GM19099 (cell line): ENCODE measurements around the gene SMURF2.

ENCODE experiments used
- POLR2A ChIP-seq: IDR thresholded peaks from 3 replicates; pipeline ENCODE4 v1.6.1; 2011; ENCODE audit warnings: low read depth; ENCODE audit not compliant: insufficient read length; ENCODE audit errors: extremely low read depth

The SMURF2 gene

DNA sequence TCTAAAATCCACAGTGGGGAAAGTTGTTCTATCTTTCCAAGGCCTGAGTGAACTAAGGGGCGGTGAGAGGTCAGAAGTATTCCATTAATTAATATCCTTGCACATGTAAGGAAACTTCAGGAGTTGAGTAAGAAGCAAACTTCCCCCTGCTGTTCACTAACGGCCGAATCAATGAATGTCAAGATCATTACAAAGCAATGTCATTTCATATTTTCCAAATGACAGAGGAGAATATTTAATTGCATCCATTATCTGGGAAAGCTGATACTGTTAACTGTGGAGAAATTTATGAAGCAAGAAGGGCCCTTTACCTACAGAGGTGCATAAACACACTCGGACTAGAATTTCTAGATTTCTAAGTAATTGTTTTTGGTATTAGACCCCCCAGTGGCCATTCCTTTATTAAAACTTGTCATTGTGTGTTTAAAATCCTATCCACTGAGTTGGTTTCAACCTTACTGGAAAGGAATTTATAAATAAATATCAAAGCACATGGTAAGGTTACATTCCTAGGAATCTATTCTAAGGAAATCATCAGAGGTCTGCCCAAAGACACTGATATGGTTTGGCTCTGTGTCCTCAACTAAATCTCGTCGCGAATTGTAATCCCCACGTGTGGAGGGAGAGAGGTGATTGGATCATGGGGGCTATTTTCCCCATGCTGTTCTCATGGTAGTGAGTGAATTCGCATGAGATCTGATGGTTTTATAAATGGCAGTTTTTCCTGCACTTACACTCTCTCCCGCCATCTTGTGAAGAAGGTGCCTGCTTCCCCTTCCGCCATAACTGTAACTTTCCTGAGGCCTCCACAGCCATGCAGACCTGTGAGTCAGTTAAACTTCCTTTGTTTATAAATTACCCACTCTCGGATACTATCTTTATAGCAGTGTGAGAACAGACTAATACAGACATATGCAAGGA is 20.4 kb upstream of the SMURF2 start:
- TF ChIP-seq POLR2A, result no peak

DNA sequence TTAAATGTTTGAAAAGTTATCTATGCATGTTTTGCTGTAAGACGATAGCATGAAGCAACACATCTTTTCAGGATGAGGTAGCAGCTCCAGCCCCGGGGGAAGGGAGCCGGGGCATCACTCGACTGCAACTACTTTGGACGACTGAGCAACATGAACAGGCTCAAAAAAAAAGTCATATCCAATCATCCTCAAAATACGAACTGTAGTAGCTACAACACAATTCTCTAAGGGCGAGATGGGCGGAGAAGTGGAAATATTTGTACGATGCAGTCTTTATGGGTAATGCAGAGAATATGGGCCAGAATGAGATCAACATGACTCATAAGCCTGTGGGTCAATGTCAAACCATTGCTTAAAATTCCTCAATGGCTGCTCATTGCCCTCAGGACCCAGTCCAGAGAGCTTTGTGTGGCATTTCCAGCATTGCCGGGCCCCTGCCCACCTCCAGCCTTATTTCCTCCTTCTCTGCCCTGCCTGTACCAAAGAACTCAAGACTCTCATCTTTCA is 17.7 kb upstream of the SMURF2 start:
- TF ChIP-seq POLR2A, result no peak

DNA sequence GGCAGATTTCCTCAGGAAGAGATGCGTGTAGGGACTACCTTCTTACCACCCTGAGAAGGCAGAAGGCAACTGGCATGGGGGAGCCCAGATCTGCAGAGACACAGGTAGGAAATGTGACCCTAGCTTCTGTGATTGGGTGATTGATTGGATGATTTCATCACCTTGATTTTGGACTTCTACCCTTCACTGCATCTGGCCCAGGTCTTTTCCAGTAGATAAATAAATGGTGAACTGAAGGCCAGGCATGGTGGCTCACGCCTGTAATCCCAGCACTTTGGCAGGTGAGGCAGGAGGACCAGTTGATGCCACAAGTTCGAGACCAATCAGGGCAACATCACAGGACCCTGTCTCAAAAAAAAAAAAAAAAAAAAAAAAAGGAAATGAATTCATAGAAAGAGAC is 14.7 kb upstream of the SMURF2 start:
- no peak for TF ChIP-seq POLR2A

DNA sequence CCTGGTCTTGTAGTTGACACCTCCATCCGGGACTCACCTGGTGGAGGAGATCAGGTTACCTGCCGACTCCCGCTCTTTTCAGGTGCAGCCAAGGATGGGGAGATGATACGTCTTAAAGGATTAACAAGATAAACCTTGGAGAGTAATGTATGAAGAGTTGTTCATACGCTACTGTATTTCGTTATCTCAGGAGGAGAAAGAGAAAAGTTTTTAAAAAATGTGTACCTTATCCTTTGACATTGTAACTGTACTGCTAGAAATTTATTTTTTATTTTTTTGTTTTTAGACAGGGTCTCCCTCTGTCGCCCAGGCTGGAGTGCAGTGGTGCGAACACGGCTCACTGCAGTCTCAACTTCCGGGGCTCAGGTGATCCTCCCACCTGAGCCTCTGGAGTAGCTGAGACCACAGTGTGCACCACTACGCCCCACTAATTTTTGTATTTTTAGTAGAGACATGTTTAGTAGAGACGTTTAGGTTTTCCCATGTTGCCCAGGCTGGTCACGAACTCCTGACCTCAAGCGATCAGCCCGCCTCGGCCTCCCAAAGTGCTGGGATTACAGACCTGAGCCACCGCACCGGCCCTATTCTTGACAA is 764 bp upstream of the SMURF2 start:
- TF ChIP-seq POLR2A, result no peak

DNA sequence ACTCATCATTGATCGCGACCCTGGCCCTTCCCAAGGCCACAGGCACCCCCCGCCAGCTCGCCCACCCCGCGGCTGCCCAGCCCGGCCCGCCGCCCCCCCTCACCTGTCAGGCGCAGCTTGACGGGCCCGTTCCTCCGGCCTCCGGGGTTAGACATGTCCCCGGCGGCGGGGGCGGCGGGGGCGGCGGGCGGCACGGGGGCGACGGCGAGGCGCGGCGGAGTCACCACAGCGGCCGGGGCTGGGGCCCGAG is 456 bp downstream of the SMURF2 start:
- TF ChIP-seq POLR2A, result no peak

DNA sequence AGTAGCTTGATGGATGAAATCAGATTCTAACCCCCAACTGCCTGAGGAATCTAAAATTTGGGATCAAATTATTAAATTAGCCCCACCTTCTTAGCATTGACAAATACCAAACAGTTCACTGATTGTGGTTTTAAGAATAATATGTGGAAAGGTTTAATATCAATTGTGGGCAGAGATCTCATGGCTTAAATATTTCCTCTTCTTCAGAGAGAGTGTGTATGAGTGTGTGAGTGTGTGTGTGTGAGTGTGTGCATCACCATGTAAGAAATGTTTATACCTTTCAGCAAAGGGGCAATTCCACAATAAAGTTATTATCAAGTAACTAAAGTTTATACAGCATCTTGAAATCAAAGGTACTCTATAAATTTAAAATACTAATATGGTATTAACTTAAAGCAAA is 3.2 kb downstream of the SMURF2 start:
- TF ChIP-seq POLR2A, result no peak

DNA sequence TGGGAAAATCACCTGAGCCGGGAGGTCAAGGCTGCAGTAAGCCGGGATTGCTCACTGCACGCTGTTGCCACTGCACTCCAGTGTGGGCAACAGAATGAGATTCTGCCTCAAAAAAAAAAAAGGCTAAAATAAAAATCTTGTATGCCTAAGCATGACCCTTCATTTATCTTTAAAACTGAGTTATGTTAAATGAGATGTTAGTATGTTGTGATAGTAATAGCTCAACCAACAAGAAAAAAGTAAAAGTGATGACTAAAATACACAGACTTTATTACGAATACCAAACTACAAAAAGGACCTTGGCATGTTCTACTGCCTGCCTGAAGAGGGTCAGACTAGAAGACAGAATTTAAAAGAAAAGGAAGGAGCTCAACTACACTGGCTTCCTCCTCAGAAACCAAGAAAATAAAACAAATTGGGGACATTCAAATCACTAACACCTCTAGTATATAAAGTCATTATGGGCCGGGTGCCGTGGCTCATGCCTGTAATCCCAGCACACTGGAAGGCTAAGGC is 4.4 kb downstream of the SMURF2 start:
- no peak for TF ChIP-seq POLR2A

DNA sequence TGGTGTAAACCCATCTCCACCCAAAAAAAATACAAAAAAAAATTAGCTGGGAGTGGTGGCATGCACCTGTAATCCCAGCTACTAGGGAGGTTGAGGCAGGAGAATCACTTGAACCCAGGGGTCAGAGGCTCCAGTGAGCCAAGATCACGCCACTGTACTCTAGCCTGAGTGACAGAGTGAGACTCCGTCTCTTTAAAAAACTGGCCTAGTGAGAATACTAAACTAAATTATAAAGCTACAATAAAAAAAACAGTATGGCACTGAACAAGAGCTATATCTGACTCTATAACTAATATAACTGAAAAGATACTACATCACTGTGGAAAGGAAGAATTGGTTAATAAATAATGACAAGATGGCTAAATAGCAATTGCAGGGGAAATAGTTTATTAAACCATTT is 6.4 kb downstream of the SMURF2 start:
- no peak for TF ChIP-seq POLR2A

DNA sequence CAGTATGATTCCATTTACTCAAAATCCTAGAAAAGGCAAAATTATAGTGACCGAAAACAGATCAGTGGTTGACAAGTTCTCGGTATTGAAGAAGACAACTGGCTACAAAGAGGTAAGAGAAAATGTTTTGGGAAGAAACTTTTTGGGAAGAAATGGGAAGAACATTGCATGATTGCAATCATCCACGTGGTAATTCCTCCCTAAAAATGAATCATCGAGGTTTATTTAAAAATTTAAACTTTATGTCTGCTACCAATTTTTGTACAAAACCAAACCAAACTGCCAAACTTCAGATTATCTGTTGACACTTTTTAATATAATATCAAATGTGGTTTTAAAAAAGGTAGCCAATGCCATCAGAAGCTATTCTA is 8.1 kb downstream of the SMURF2 start:
- TF ChIP-seq POLR2A, result no peak

DNA sequence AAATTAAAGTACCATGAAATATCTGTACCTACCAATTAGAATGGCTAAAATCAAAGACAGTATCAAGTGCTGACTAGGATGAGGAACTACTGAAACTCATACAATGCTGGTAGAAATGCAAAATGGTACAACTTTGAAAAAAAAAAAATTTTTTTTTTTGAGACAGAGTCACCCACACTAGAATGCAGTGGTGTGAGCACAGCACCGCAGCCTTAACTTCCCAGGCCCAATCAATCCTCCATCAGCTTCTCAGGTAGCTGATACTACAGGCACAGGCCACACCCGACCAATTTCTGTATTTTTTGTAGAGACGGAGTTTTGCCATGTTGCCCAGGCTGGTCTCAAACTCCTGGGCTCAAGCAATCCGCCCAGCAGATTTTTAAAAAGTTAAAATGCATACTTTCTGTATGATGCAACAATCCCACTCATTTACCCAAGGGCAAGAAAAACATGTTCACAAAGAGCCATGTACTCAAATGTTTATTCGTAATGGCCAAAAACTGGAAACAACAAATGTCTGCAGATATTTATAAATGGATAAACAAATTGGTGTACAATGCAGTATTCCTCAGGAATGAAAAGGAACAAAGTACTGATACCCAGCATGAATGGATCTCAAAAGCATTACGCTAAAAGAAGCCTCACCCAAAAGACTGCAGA is 8.7 kb downstream of the SMURF2 start:
- no peak for TF ChIP-seq POLR2A

DNA sequence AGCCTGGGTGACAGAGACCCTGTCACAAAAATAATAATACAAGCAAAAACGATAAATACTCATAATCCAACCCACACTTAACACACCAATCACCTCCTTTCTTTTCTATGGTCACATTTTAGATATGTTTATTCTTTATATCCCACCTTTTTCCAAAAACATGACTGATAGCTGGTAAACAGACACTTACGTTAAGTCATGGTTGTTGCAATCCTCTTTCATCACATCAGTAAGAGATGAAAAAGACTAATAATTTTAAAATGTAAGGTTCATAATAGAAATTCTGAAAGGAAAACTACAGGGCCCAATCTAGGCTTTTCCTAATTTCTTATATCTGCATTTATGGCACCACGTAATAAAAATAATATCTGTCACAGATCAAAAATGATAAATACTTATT is 10.2 kb downstream of the SMURF2 start:
- no peak for TF ChIP-seq POLR2A

DNA sequence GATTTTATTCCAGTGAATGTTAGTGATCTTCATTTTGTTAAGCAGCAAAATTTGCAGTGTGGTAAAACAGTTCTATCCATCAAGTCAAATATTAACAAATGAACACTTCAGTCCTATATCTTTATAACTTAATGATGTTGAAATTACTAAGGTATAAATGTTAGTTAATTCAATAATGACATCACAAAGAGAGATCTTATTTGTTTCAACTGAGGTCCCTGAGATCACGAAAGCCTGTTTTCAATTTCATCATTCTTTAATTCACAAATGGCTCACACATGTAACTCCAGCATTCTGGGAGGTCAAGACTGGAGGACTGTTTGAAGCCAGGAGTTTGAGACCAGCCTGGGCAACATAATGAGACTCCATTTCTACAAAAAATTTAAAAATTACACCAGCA is 13.9 kb downstream of the SMURF2 start:
- TF ChIP-seq POLR2A, result no peak

DNA sequence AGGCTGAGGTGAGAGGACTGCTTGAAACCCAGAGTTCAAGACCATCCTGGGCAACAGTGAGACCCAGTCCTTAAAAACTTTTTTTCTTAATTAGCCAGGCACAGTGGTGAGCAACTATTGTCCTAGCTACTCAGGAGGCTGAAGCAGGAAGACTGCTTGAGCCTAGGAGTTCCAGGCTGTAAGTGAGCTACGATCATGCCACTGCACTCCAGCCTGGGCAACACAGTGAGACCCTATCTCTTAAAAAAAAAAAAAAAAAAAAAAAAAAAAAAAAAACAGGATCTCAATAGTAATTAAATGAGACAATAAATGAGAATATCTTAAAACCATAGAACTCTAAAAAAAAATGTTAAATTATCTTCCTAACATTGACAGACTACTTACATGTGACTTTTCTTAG is 14.3 kb downstream of the SMURF2 start:
- TF ChIP-seq POLR2A, result no peak

DNA sequence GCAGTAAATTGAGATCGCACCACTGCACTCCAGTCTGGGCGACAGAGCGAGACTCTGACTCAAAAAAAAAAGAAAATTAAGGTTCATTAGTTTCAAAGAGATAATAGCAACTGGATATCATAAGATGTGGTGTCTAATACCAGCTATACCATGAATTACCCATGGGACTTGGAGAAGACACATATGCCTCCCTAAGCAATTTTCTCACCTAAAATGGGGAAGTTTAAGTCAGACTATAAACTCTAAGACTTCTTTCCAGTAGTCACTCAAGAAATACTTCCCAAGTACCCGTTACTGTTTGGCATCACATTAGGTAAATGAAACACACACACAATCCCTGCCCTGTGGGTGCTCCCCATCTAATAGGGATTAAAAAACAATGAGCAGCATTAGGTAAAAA is 22.6 kb downstream of the SMURF2 start:
- TF ChIP-seq POLR2A, result no peak

DNA sequence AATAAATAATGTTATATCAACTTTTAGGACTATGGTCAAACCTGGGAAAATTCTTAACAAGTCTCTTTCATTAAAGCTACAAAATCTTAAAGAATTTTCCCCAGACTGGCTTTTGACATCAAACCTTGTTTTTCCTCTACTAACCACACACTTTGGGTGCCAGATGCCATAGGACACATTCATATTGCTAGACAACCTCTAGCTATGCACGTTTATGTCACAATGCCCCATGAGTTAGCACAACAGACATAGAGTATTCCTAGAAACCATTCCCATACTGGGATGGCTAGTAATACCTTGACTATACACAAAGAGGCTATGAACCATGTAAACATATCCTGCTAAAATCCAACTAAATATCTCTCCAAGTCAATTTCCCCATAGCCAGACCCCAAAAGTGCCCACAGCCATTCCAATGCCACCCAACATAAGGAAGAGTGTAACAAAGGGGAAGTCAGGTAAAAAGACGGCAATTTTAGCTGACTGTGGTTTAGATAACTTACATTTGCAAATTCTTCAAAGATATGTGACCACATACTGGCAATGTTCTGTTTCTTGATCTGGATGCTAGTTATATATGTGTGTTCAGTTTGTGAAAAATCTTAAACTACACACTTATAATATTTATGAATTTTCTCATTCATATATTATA is 23.4 kb downstream of the SMURF2 start:
- TF ChIP-seq POLR2A, result no peak
